ENCODE data around the gene HYOU1. TPM values are rescaled to one million over a fixed set of nuclear protein-coding genes. Genes with fewer than 3 reads are reported as not detected.

The HYOU1 gene
- total RNA-seq, 1 experiment from 2014 or later: 268 TPM

DNA sequence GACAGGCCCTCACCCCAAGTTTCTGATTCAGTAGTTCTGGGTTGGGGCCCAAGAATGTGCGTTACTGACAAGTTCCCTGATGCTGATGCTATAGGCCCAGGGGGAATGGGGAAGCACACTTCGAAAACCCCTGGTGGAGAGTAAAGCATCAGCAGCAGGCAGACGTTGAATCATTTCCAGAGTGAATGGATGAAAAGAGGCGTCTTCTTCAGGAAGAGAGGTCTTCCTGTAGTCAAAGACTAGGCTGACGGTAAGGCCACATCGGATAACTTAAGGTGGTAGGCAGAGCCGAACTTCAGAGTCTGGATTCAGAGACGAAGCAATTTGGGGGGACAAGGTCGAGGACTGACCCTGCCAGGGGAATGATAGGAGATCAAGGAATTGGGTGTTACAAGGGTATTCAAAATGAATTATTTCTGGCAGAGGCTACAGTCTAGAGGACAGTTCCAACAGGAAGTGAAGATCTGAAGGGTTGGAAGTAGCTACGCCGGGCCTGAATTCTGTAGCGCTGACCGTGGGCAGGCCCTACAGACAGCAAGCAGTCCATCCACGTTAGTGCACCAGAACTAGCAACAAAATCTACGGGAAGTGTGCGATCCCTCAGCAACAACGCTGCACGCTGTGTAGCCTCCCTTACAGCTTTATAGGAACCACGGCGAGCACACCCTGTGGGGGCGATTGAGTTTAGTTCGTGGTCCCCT lies 59.9 kb downstream of the HYOU1 start:
- in situ Hi-C loops (cut with HindIII; ENCODE audit: low pct_unique_long_range_greater_than_20kb, low sequenced_read_pairs) (no loop called here), intact Hi-C loops (cut with micrococcal nuclease; ENCODE audit: unreplicated experiment) (no loop called here)
- peaks cover 14% of the 10 kb centered on the region for H3K36me3 ChIP-seq (ENCODE audit: control insufficient read depth, insufficient read depth, low read length)
- peak overlapping the region; percentile 83 for H3K27ac ChIP-seq (ENCODE audit: low read length)
- DNase-seq (ENCODE audit: low read depth, low spot score) (no peak), ATAC-seq (peak; percentile 16)
- CTCF ChIA-PET: interaction anchor here (1.0 kb wide), 1 partner anchor 8 kb away, joined by 3 read pairs; no protein-coding TSS in a partner anchor
- TSS peak; percentile 82 for BruUV-seq (replicated peaks)
- no peaks in the 10 kb centered on the region for H3K27me3 ChIP-seq (ENCODE audit: control insufficient read depth, insufficient read depth, low read length)
- peak overlapping the region; percentile 75 to 91 for H3K4me3 ChIP-seq (ENCODE audit: low read depth in 2 of 2, low read length in 2 of 2)
- no peaks in the 10 kb centered on the region for H3K9me3 ChIP-seq (ENCODE audit: control insufficient read depth, insufficient read depth, low read depth, low read length)
- H3K4me1 ChIP-seq (ENCODE audit: control insufficient read depth, insufficient read depth, low read length): peaks cover 16% of the 10 kb centered on the region
- POLR2A ChIA-PET: interaction anchor here (0.6 kb wide), 2 partner anchors 47 to 425 kb away, joined by 4 to 8 read pairs; partner anchors contain the start of gene ARCN1
- TF ChIP-seq POLR2AphosphoS5 (IDR thresholded peaks at IDR 0.05; ENCODE audit: low read depth, low read length): no peak
- TF ChIP-seq, protein P1, sequence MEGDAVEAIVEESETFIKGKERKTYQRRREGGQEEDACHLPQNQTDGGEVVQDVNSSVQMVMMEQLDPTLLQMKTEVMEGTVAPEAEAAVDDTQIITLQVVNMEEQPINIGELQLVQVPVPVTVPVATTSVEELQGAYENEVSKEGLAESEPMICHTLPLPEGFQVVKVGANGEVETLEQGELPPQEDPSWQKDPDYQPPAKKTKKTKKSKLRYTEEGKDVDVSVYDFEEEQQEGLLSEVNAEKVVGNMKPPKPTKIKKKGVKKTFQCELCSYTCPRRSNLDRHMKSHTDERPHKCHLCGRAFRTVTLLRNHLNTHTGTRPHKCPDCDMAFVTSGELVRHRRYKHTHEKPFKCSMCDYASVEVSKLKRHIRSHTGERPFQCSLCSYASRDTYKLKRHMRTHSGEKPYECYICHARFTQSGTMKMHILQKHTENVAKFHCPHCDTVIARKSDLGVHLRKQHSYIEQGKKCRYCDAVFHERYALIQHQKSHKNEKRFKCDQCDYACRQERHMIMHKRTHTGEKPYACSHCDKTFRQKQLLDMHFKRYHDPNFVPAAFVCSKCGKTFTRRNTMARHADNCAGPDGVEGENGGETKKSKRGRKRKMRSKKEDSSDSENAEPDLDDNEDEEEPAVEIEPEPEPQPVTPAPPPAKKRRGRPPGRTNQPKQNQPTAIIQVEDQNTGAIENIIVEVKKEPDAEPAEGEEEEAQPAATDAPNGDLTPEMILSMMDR (IDR thresholded peaks at IDR 0.05): no peak
- TF ChIP-seq, protein P2, sequence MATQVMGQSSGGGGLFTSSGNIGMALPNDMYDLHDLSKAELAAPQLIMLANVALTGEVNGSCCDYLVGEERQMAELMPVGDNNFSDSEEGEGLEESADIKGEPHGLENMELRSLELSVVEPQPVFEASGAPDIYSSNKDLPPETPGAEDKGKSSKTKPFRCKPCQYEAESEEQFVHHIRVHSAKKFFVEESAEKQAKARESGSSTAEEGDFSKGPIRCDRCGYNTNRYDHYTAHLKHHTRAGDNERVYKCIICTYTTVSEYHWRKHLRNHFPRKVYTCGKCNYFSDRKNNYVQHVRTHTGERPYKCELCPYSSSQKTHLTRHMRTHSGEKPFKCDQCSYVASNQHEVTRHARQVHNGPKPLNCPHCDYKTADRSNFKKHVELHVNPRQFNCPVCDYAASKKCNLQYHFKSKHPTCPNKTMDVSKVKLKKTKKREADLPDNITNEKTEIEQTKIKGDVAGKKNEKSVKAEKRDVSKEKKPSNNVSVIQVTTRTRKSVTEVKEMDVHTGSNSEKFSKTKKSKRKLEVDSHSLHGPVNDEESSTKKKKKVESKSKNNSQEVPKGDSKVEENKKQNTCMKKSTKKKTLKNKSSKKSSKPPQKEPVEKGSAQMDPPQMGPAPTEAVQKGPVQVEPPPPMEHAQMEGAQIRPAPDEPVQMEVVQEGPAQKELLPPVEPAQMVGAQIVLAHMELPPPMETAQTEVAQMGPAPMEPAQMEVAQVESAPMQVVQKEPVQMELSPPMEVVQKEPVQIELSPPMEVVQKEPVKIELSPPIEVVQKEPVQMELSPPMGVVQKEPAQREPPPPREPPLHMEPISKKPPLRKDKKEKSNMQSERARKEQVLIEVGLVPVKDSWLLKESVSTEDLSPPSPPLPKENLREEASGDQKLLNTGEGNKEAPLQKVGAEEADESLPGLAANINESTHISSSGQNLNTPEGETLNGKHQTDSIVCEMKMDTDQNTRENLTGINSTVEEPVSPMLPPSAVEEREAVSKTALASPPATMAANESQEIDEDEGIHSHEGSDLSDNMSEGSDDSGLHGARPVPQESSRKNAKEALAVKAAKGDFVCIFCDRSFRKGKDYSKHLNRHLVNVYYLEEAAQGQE (IDR thresholded peaks at IDR 0.05; ENCODE audit: insufficient read depth in 1 of 2, low read depth in 2 of 2, low read length in 1 of 2): no peak
- no peak for TF ChIP-seq TCF7L2 (IDR thresholded peaks at IDR 0.05; ENCODE audit: low read depth, low read length)
- no peak for TF ChIP-seq SIN3A (IDR thresholded peaks at IDR 0.05; ENCODE audit: borderline replicate concordance, insufficient read depth, low read depth, low read length)

Small RNAs within 50 kb of the gene (microRNA-seq; reads per million reads assigned to microRNA genes)
- not detected for gene MIR3656 (ENCODE audit: unreplicated experiment)

Other genes starting within 250 kb of the HYOU1 start
- not detected for gene CXCR5, start 173.3 kb downstream of the HYOU1 start, total RNA-seq (2021; ENCODE audit: unreplicated experiment)
- 234 TPM for gene BCL9L, start 131.3 kb downstream of the HYOU1 start, total RNA-seq (2021; ENCODE audit: unreplicated experiment)
- gene UPK2, start 100.9 kb downstream of the HYOU1 start, total RNA-seq (2021; ENCODE audit: unreplicated experiment): 0.92 TPM
- gene FOXR1, start 85.4 kb downstream of the HYOU1 start, total RNA-seq (2021; ENCODE audit: unreplicated experiment): not detected
- gene CENATAC, start 59.1 kb downstream of the HYOU1 start, total RNA-seq (2021; ENCODE audit: unreplicated experiment): 45.4 TPM
- 1,083 TPM for gene RPS25, start 38.9 kb downstream of the HYOU1 start, total RNA-seq (2021; ENCODE audit: unreplicated experiment)
- 78.9 TPM for gene TRAPPC4, start 38.4 kb downstream of the HYOU1 start, total RNA-seq (2021; ENCODE audit: unreplicated experiment)
- gene SLC37A4, start 26.3 kb downstream of the HYOU1 start, total RNA-seq (2021; ENCODE audit: unreplicated experiment): 33.2 TPM
- gene VPS11, start 10.6 kb upstream of the HYOU1 start, total RNA-seq (2021; ENCODE audit: unreplicated experiment): 28.2 TPM
- gene HMBS, start 27.7 kb upstream of the HYOU1 start, total RNA-seq (2021; ENCODE audit: unreplicated experiment): 61.6 TPM
- gene DPAGT1, start 44.6 kb upstream of the HYOU1 start, total RNA-seq (2021; ENCODE audit: unreplicated experiment): 72.1 TPM
- gene C2CD2L, start 50.1 kb upstream of the HYOU1 start, total RNA-seq (2021; ENCODE audit: unreplicated experiment): 10.1 TPM
- gene HINFP, start 64.4 kb upstream of the HYOU1 start, total RNA-seq (2021; ENCODE audit: unreplicated experiment): 52.7 TPM
- 0.39 TPM for gene ABCG4, start 91.8 kb upstream of the HYOU1 start, total RNA-seq (2021; ENCODE audit: unreplicated experiment)
- gene NLRX1, start 111.5 kb upstream of the HYOU1 start, total RNA-seq (2021; ENCODE audit: unreplicated experiment): 25.2 TPM
- 0.23 TPM for gene NHERF4, start 128.3 kb upstream of the HYOU1 start, total RNA-seq (2021; ENCODE audit: unreplicated experiment)
- gene CBL, start 149.1 kb upstream of the HYOU1 start, total RNA-seq (2021; ENCODE audit: unreplicated experiment): 69.9 TPM